ENCODE results near the gene CBY2.

The CBY2 gene

DNA sequence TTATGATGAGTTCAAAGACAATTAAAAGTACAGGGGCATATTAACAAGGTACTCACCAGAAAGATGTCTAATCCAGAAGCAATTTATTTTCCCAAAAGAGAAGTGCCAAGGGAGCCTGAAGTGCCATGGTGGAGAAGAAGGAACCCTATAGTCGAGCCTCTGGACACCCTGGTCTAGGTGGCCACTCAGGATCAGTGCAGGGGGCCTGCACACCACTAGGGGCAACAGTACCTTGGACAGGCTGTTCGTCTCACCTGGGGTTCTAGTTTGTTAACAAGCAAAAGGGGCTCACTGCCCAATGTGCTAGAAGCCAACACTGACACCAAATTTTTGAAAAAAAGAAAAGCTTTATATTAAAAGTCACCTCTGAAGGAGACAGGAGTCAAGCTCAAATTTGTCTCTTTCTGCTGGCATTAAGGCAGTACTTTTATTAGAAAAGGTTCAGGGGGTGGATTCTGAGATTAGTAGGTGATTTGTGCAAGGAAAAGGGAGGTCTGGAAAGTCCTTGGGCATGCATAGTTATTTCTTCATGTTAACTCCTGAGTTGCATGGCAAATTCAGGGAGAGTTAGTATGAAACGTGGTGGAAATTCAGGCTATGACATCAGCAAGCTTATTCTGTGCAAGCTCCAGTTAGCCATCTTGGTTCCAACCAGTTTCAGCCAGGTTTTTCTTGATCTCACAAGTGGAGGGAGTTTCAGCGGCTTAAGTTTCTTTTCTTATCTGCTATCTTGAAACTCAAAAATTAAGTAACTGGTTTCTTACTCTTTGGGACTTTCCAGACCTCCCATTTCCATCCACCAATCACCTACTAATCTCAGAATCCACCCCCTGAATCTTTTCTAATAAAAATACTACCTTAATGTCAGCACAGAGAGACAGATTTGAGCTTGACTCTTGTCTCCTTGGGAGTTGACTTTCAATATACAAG, 884 bp upstream of the CBY2 start:
- TF ChIP-seq, protein P1, sequence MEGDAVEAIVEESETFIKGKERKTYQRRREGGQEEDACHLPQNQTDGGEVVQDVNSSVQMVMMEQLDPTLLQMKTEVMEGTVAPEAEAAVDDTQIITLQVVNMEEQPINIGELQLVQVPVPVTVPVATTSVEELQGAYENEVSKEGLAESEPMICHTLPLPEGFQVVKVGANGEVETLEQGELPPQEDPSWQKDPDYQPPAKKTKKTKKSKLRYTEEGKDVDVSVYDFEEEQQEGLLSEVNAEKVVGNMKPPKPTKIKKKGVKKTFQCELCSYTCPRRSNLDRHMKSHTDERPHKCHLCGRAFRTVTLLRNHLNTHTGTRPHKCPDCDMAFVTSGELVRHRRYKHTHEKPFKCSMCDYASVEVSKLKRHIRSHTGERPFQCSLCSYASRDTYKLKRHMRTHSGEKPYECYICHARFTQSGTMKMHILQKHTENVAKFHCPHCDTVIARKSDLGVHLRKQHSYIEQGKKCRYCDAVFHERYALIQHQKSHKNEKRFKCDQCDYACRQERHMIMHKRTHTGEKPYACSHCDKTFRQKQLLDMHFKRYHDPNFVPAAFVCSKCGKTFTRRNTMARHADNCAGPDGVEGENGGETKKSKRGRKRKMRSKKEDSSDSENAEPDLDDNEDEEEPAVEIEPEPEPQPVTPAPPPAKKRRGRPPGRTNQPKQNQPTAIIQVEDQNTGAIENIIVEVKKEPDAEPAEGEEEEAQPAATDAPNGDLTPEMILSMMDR (IDR thresholded peaks at IDR 0.05; ENCODE audit: poor library complexity, severe bottlenecking): no peak
- no peaks in the 10 kb centered on the region for H3K27me3 ChIP-seq (ENCODE audit: insufficient read depth, poor library complexity, severe bottlenecking)
- ATAC-seq (ENCODE audit: low read depth): no peak
- H3K27ac ChIP-seq (ENCODE audit: poor library complexity, severe bottlenecking): no peak overlapping the region
- H3K36me3 ChIP-seq (ENCODE audit: low read depth): no peaks in the 10 kb centered on the region
- no peak overlapping the region for H3K4me3 ChIP-seq (ENCODE audit: severe bottlenecking)
- H3K9me3 ChIP-seq (ENCODE audit: severe bottlenecking): no peaks in the 10 kb centered on the region
- no peak for DNase-seq (ENCODE audit: low spot score)
- peaks cover 4% of the 10 kb centered on the region for H3K4me1 ChIP-seq (ENCODE audit: insufficient read depth, poor library complexity, severe bottlenecking)

DNA sequence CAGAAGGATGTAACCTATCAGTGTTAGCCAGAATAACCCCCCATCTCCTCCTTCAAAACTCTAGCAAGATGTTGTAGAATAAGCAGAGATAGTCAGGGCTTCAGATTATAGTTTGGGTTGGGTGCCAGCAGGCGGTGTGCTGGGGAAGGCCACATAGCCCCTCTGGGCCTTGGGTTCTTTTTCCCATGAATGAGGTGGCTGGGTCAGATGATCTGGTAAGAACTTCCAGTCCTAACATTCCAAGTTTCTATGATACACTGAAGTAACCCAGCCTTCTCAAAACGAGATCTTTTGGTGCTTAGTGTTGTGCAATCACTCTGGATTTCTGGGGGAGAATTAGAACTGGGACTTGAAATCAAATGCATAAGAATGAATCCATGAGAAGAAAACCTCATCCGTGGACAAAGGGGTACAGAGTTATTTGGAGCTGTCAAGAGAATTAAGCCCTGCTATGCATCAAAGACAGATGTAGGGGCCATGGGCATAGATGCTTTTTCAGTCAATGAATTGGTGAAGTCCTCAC, 810 bp downstream of the CBY2 start:
- TF ChIP-seq, protein P1 (IDR thresholded peaks at IDR 0.05; ENCODE audit: poor library complexity, severe bottlenecking): no peak

DNA sequence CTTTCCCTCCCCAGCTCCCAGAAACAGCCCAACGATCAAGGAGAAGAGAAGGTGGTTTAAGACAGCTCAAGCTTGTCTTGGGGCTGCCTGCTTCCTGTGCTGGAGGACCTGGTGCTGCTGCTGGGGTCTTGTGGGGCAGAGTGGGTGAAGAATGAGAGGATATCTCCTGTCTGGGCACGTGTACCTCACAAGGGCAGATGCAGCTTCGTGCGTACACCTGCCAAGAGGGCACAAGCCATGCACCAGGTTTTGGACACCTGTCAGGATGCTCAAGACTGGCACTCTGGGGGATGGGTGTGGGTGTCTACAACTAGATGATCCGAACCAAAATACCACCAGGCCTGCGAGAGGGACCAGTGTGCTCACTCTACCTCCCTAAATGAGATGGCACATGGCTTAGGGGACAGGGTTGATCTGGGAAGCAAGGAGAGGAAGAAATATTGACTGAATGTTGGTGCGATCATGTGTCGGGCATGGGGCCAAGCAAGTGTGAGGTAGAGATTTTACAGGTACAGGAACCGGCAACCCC, 2.2 kb downstream of the CBY2 start:
- Histone ChIP-seq H3K36me3 (ENCODE audit: low read depth) (no peaks in the 10 kb centered on the region), H3K4me3 (ENCODE audit: severe bottlenecking) (no peak overlapping the region), H3K27me3 (ENCODE audit: insufficient read depth, poor library complexity, severe bottlenecking) (no peaks in the 10 kb centered on the region), H3K27ac (ENCODE audit: poor library complexity, severe bottlenecking) (no peak overlapping the region), H3K4me1 (ENCODE audit: insufficient read depth, poor library complexity, severe bottlenecking) (no peaks in the 10 kb centered on the region), H3K9me3 (ENCODE audit: severe bottlenecking) (no peaks in the 10 kb centered on the region)
- ATAC-seq (ENCODE audit: low read depth) (no peak), DNase-seq (ENCODE audit: low spot score) (no peak)
- TF ChIP-seq, protein P1 (IDR thresholded peaks at IDR 0.05; ENCODE audit: poor library complexity, severe bottlenecking): no peak

More for the DNA sequence above, 810 bp downstream of the CBY2 start:
- Histone ChIP-seq H3K4me3 (ENCODE audit: severe bottlenecking) (no peak overlapping the region), H3K9me3 (ENCODE audit: severe bottlenecking) (no peaks in the 10 kb centered on the region), H3K4me1 (ENCODE audit: insufficient read depth, poor library complexity, severe bottlenecking) (no peaks in the 10 kb centered on the region), H3K27me3 (ENCODE audit: insufficient read depth, poor library complexity, severe bottlenecking) (no peaks in the 10 kb centered on the region), H3K36me3 (ENCODE audit: low read depth) (no peaks in the 10 kb centered on the region), H3K27ac (ENCODE audit: poor library complexity, severe bottlenecking) (no peak overlapping the region)
- DNase-seq (ENCODE audit: low spot score) (no peak), ATAC-seq (ENCODE audit: low read depth) (no peak)

DNA sequence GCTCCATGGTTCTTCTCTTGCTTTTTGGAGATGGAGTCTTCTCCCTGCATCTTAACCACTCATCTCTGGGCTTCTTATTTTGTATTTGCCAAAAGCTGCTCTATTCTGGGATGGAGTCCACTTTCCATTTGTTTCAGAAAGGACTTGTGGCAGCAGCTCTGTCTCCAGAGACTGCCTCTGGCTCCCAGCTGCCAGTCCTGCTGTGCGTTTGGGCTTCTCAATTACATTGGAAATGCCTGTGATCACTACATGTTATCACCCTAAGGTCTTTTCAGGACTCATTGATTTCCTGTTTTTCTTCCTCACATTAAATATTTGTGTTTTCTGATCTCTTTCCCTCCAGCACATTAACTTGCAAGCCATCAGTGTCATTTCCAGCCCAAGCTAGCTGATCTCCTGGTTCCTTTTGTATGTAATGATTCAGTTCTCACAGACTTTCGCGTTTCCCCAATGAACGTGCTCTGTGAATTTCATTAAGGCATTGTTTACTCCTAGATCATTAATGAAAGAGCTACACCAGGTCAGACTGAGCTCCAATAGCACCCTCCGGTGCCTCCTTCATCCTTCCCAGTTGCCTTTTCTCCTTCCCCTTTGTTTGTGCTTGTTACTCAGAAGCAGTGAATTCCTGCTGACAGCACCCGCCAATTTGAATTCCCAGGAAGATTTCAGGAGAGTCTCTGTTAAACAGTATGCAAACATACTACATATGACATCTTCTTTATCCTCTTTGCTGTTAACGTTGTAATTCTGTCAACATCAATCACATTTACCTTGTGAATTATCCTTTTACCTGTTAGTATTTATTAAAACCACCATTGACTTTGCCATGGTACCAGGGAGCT, 3.0 kb downstream of the CBY2 start:
- Histone ChIP-seq H3K36me3 (ENCODE audit: low read depth) (no peaks in the 10 kb centered on the region), H3K27me3 (ENCODE audit: insufficient read depth, poor library complexity, severe bottlenecking) (no peaks in the 10 kb centered on the region), H3K4me1 (ENCODE audit: insufficient read depth, poor library complexity, severe bottlenecking) (no peaks in the 10 kb centered on the region), H3K9me3 (ENCODE audit: severe bottlenecking) (no peaks in the 10 kb centered on the region), H3K27ac (ENCODE audit: poor library complexity, severe bottlenecking) (no peak overlapping the region), H3K4me3 (ENCODE audit: severe bottlenecking) (no peak overlapping the region)
- ATAC-seq (ENCODE audit: low read depth): no peak
- DNase-seq (ENCODE audit: low spot score): no peak
- TF ChIP-seq, protein P1 (IDR thresholded peaks at IDR 0.05; ENCODE audit: poor library complexity, severe bottlenecking): no peak
